ENCODE data around the gene CCT6A.

GRCh38 chr7:56030340-56030739, 21.2 kb upstream of the CCT6A start:
- TF ChIP-seq CTCF (IDR thresholded peaks at IDR 0.05; ENCODE audit: borderline replicate concordance, extremely low read depth, low read length, poor library complexity, severe bottlenecking) (no peak), EZH2 (IDR thresholded peaks at IDR 0.05; ENCODE audit: borderline replicate concordance, low read depth, low read length, severe bottlenecking) (no peak)

All from DND-41 (cell line).